Mesothelial cell of epicardium (in vitro differentiated cells): ENCODE results near the gene PCK1. TPM values are rescaled to one million over a fixed set of nuclear protein-coding genes. Genes with fewer than 3 reads are reported as not detected.

ENCODE experiments used
- DNase-seq, 2 experiments: peaks; one replicate each; pipeline ENCODE4 v3.0.0; 2021; ENCODE audit warnings: low spot score in 2 of 2; ENCODE audit not compliant: unreplicated experiment in 2 of 2
- H3K27ac Mint-ChIP-seq: 2 replicates; pipeline ENCODE4 v1.8.0; 2021; ENCODE audit warnings: mixed read lengths
- H3K27me3 Mint-ChIP-seq: 2 replicates; pipeline ENCODE4 v1.8.0; 2021; ENCODE audit warnings: low read depth, mixed read lengths
- H3K36me3 Mint-ChIP-seq: 2 replicates; pipeline ENCODE4 v1.8.0; 2021; ENCODE audit warnings: mixed read lengths
- H3K4me1 Mint-ChIP-seq: 2 replicates; pipeline ENCODE4 v1.8.0; 2021; ENCODE audit warnings: mixed read lengths
- H3K4me3 Mint-ChIP-seq: 2 replicates; pipeline ENCODE4 v1.8.0; 2021; ENCODE audit warnings: mild to moderate bottlenecking, moderate library complexity, mixed read lengths
- H3K9me3 Mint-ChIP-seq: 2 replicates; pipeline ENCODE4 v1.8.0; 2021; ENCODE audit warnings: mixed read lengths
- CTCF ChIP-seq: fragments of 200-600 bp; sonication (generic); IDR thresholded peaks from one replicate; pipeline ENCODE4 v1.5.0; 2021; ENCODE audit warnings: antibody characterized with exemption; ENCODE audit not compliant: unreplicated experiment
- total RNA-seq: library from RNA; stranded (reverse); gene quantifications from 3 replicates; pipeline ENCODE4 v1.2.1, GENCODE V29; 2021

PCK1 gene
- total RNA-seq, 1 donor from 2014 or later: not detected

DNA sequence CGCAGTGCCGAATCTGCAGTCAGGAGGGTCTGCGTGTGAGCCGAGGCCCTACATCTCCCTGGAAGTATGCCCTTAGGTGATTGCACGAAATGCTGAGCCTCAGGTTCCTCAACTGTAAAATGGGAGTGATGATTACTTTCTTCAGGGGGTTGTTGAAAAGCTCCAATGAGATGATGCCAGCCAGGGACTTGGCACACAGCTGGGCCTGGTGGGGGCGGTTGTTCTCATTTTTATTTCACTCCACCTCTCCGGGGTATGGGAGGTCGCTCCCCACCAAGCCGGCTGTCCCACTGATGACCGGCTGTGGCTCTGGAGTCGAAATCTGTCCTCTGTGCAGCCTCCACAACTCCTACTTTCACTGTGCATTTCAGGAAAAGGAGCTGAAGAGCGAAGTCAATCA is 8.1 kb downstream of the PCK1 start:
- no peak overlapping the region for H3K27ac Mint-ChIP-seq
- no peaks in the 10 kb centered on the region for H3K9me3 Mint-ChIP-seq
- no peak for DNase-seq
- no peak for TF ChIP-seq CTCF
- H3K27me3 Mint-ChIP-seq: peaks cover 73% of the 10 kb centered on the region
- no peaks in the 10 kb centered on the region for H3K36me3 Mint-ChIP-seq
- H3K4me3 Mint-ChIP-seq: no peak overlapping the region
- peaks cover 18% of the 10 kb centered on the region for H3K4me1 Mint-ChIP-seq

- no peaks in the 10 kb centered on the region for H3K9me3 Mint-ChIP-seq
- no peak for TF ChIP-seq CTCF
- peaks cover 59% of the 10 kb centered on the region for H3K27me3 Mint-ChIP-seq
- H3K27ac Mint-ChIP-seq: no peak overlapping the region
- H3K4me1 Mint-ChIP-seq: peaks cover 18% of the 10 kb centered on the region
- no peak overlapping the region for H3K4me3 Mint-ChIP-seq
- no peak for DNase-seq
- H3K36me3 Mint-ChIP-seq: no peaks in the 10 kb centered on the region
These were observed 9.4 kb downstream of the PCK1 start for GRCh38 chr20:57570145-57570850.

GRCh38 chr20:57570920-57571319 is 10.0 kb downstream of the PCK1 start:
- H3K4me1 Mint-ChIP-seq: peaks cover 18% of the 10 kb centered on the region
- no peaks in the 10 kb centered on the region for H3K36me3 Mint-ChIP-seq
- no peaks in the 10 kb centered on the region for H3K9me3 Mint-ChIP-seq
- peaks cover 53% of the 10 kb centered on the region for H3K27me3 Mint-ChIP-seq
- no peak for DNase-seq
- no peak overlapping the region for H3K27ac Mint-ChIP-seq
- no peak overlapping the region for H3K4me3 Mint-ChIP-seq
- no peak for TF ChIP-seq CTCF

GRCh38 chr20:57571782-57572416 is 11.0 kb downstream of the PCK1 start:
- H3K9me3 Mint-ChIP-seq: no peaks in the 10 kb centered on the region
- no peak overlapping the region for H3K4me3 Mint-ChIP-seq
- H3K36me3 Mint-ChIP-seq: no peaks in the 10 kb centered on the region
- DNase-seq: no peak
- no peak overlapping the region for H3K27ac Mint-ChIP-seq
- peaks cover 18% of the 10 kb centered on the region for H3K4me1 Mint-ChIP-seq
- TF ChIP-seq CTCF: no peak
- peaks cover 43% of the 10 kb centered on the region for H3K27me3 Mint-ChIP-seq

GRCh38 chr20:57573242-57573641 is 12.3 kb downstream of the PCK1 start:
- Mint-ChIP-seq H3K27ac (no peak overlapping the region), H3K36me3 (no peaks in the 10 kb centered on the region), H3K4me3 (no peak overlapping the region), H3K4me1 (peaks cover 18% of the 10 kb centered on the region), H3K27me3 (peaks cover 30% of the 10 kb centered on the region), H3K9me3 (no peaks in the 10 kb centered on the region)
- DNase-seq: no peak
- no peak for TF ChIP-seq CTCF
